Measurements from ENCODE around the gene DOCK2. TPM values are rescaled to one million over a fixed set of nuclear protein-coding genes. Genes with fewer than 3 reads are reported as not detected.

The DOCK2 gene
- total RNA-seq, 1 donor from 2014 or later, result not detected

- H3K4me3 ChIP-seq (ENCODE audit: low read depth, low read length), result no peak overlapping the region
- FAIRE-seq (no peak), DNase-seq (ENCODE audit: low read depth) (peak; percentile 55)
- H3K36me3 ChIP-seq (ENCODE audit: control insufficient read depth, insufficient read depth, low read length), result no peaks in the 10 kb centered on the region
- no peaks in the 10 kb centered on the region for H3K27me3 ChIP-seq (ENCODE audit: control insufficient read depth, insufficient read depth, low read length)
- TF ChIP-seq CTCF (IDR thresholded peaks at IDR 0.05; ENCODE audit: insufficient read depth, low read length, severe bottlenecking), result peak; percentile 64
These were observed 463.2 kb downstream of the DOCK2 start for GRCh38 chr5:170100066-170100943.

- Histone ChIP-seq H3K4me3 (ENCODE audit: low read depth, low read length) (no peak overlapping the region), H3K27me3 (ENCODE audit: control insufficient read depth, insufficient read depth, low read length) (no peaks in the 10 kb centered on the region), H3K36me3 (ENCODE audit: control insufficient read depth, insufficient read depth, low read length) (no peaks in the 10 kb centered on the region)
- DNase-seq (ENCODE audit: low read depth), result no peak
- no peak for TF ChIP-seq CTCF (IDR thresholded peaks at IDR 0.05; ENCODE audit: insufficient read depth, low read length, severe bottlenecking)
- FAIRE-seq, result no peak
These were observed 466.4 kb downstream of the DOCK2 start for GRCh38 chr5:170103447-170103846.

GRCh38 chr5:170104299-170104698 is 467.2 kb downstream of the DOCK2 start:
- FAIRE-seq, result no peak
- no peak for DNase-seq (ENCODE audit: low read depth)
- TF ChIP-seq CTCF (IDR thresholded peaks at IDR 0.05; ENCODE audit: insufficient read depth, low read length, severe bottlenecking), result no peak

GRCh38 chr5:170104710-170105109 is 467.6 kb downstream of the DOCK2 start:
- no peak for DNase-seq (ENCODE audit: low read depth)
- no peak for TF ChIP-seq CTCF (IDR thresholded peaks at IDR 0.05; ENCODE audit: insufficient read depth, low read length, severe bottlenecking)
- Histone ChIP-seq H3K4me3 (ENCODE audit: low read depth, low read length) (no peak overlapping the region), H3K36me3 (ENCODE audit: control insufficient read depth, insufficient read depth, low read length) (no peaks in the 10 kb centered on the region), H3K27me3 (ENCODE audit: control insufficient read depth, insufficient read depth, low read length) (no peaks in the 10 kb centered on the region)
- FAIRE-seq, result no peak

More at GRCh38 chr5:170104299-170104698, 467.2 kb downstream of the DOCK2 start:
- Histone ChIP-seq H3K4me3 (ENCODE audit: low read depth, low read length) (no peak overlapping the region), H3K36me3 (ENCODE audit: control insufficient read depth, insufficient read depth, low read length) (no peaks in the 10 kb centered on the region), H3K27me3 (ENCODE audit: control insufficient read depth, insufficient read depth, low read length) (no peaks in the 10 kb centered on the region)

GRCh38 chr5:170105642-170106611 is 468.9 kb downstream of the DOCK2 start, which contains the start of gene FOXI1:
TSS of gene FOXI1 (plus strand) at chr5:170105897. CDS start at chr5:170105958, 61 bp downstream.
- peaks cover 2% of the 10 kb centered on the region for H3K27me3 ChIP-seq (ENCODE audit: control insufficient read depth, insufficient read depth, low read length)
- no peak within 1 kb of the TSS for H3K4me3 ChIP-seq (ENCODE audit: low read depth, low read length)
- DNase-seq (ENCODE audit: low read depth), result no peak
- no peak for FAIRE-seq
- no peaks in the 10 kb centered on the region for H3K36me3 ChIP-seq (ENCODE audit: control insufficient read depth, insufficient read depth, low read length)
- TF ChIP-seq CTCF (IDR thresholded peaks at IDR 0.05; ENCODE audit: insufficient read depth, low read length, severe bottlenecking), result no peak
